ENCODE results near the gene DHX8. TPM values are rescaled to one million over a fixed set of nuclear protein-coding genes. Genes with fewer than 3 reads are reported as not detected.

DHX8 gene
- polyA plus RNA-seq, 1 donor from 2014 or later = 30.4 TPM

GRCh38 chr17:43528319-43528987, 44.7 kb downstream of the DHX8 start:
- H3K27ac Mint-ChIP-seq = no peak overlapping the region
- no peak overlapping the region for H3K4me3 Mint-ChIP-seq
- no peaks in the 10 kb centered on the region for H3K9me3 Mint-ChIP-seq
- no peaks in the 10 kb centered on the region for H3K27me3 Mint-ChIP-seq
- H3K36me3 Mint-ChIP-seq = peaks cover 4% of the 10 kb centered on the region
- H3K4me1 Mint-ChIP-seq = peaks cover 0 to 2% (median 0%) of the 10 kb centered on the region in 3 donors

DNA sequence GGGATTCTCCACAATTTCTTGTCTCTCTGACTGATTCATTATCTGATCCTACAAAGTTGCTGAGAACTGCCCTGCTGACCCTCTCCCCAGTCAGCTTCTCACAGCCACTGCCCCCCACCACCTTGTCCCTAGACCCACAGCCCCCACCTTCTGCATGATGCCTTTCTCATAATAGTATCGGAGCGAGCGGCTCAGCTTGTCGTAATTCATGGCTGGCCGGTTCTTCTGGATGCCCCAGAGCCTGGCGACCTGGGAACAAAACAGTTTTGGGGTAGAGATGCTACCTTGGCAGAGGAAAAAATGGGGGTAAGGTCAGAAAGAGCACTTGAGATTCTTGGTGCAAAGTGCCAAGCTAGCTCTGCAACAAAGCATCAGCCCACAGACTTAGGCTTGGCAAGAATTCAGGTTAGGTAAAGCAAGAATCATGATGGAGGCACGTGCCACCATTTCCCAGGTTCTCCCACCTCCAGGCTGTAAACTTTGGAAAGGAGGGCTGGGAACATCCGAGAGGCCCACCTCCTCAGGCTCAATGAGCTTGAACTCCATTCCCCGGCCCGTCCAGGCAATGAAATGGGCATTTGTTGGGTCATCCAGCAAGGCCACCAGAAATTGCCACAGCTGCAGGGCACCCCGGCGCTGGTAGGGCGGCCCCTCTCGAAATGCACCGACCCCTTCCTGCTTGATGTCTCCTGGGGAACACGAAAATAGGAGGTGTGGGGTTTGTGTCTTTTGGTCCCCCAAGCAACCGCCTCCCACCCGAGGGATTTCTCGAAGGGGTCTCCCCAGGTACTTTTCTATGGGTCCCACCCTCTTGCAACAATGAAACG, 45.4 kb downstream of the DHX8 start:
- H3K4me3 Mint-ChIP-seq = no peak overlapping the region
- peaks cover 0 to 2% (median 0%) of the 10 kb centered on the region in 3 donors for H3K4me1 Mint-ChIP-seq
- no peak overlapping the region for H3K27ac Mint-ChIP-seq
- H3K27me3 Mint-ChIP-seq = no peaks in the 10 kb centered on the region
- peaks cover 4% of the 10 kb centered on the region for H3K36me3 Mint-ChIP-seq
- H3K9me3 Mint-ChIP-seq = no peaks in the 10 kb centered on the region

GRCh38 chr17:43529947-43530287, 46.1 kb downstream of the DHX8 start:
- no peaks in the 10 kb centered on the region for H3K27me3 Mint-ChIP-seq
- H3K36me3 Mint-ChIP-seq = peaks cover 4% of the 10 kb centered on the region

GRCh38 chr17:43530288-43531081, 46.7 kb downstream of the DHX8 start:
- H3K4me3 Mint-ChIP-seq = no peak overlapping the region
- peaks cover 4% of the 10 kb centered on the region for H3K36me3 Mint-ChIP-seq
- H3K27ac Mint-ChIP-seq = no peak overlapping the region
- H3K9me3 Mint-ChIP-seq = no peaks in the 10 kb centered on the region
- no peaks in the 10 kb centered on the region for H3K27me3 Mint-ChIP-seq
- H3K4me1 Mint-ChIP-seq = peaks cover 0 to 2% (median 0%) of the 10 kb centered on the region in 3 donors

More at GRCh38 chr17:43529947-43530287, 46.1 kb downstream of the DHX8 start:
- no peak overlapping the region for H3K27ac Mint-ChIP-seq
- H3K4me1 Mint-ChIP-seq = peaks cover 0 to 2% (median 0%) of the 10 kb centered on the region in 3 donors
- H3K9me3 Mint-ChIP-seq = no peaks in the 10 kb centered on the region
- H3K4me3 Mint-ChIP-seq = no peak overlapping the region

DNA sequence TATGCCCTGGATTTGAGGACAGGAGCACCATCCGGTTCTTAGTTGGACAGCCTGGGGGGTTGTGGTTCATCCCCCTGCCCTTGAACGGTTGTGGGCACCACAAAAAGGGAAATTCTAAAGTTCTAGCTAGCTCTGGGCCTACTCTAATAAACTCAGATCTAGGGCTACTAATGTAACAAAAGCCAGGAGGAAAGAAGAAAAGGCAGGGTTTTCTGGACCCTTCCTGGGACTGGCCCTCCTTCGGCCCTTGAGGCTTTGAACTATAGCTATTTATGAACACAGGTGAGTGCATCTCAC, 47.3 kb downstream of the DHX8 start:
- peaks cover 0 to 2% (median 0%) of the 10 kb centered on the region in 3 donors for H3K4me1 Mint-ChIP-seq

GRCh38 chr17:43531955-43532354, 48.2 kb downstream of the DHX8 start:
- Mint-ChIP-seq H3K36me3 (peaks cover 3% of the 10 kb centered on the region), H3K27me3 (no peaks in the 10 kb centered on the region), H3K27ac (no peak overlapping the region), H3K4me1 (peaks cover 0 to 6% (median 3%) of the 10 kb centered on the region in 3 donors), H3K4me3 (no peak overlapping the region), H3K9me3 (no peaks in the 10 kb centered on the region)

More for the DNA sequence above, 47.3 kb downstream of the DHX8 start:
- Mint-ChIP-seq H3K27ac (no peak overlapping the region), H3K9me3 (no peaks in the 10 kb centered on the region), H3K36me3 (peaks cover 4% of the 10 kb centered on the region), H3K27me3 (no peaks in the 10 kb centered on the region), H3K4me3 (no peak overlapping the region)

DNA sequence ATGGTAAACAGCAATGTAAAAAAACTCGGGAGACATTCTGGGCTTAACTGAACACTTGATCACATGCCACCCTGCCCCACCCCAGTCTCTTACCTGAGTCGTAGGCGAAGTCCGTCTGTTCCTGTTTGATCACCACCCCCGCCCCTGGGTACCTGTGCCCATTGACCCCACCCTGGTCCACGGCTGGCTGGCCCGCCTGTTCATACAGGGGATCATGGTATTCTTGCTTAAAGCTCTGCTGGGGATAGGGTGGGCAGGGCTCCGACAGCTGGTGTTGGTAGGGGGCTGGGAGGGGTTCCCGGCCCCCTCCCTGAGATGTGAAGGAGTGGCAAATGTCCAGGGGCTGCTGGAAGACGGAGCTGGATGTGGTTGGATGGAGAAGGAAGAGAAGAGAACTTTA, 48.8 kb downstream of the DHX8 start:
- H3K4me3 Mint-ChIP-seq = no peak overlapping the region
- no peaks in the 10 kb centered on the region for H3K9me3 Mint-ChIP-seq
- no peaks in the 10 kb centered on the region for H3K27me3 Mint-ChIP-seq
- peaks cover 0 to 6% (median 3%) of the 10 kb centered on the region in 3 donors for H3K4me1 Mint-ChIP-seq
- no peak overlapping the region for H3K27ac Mint-ChIP-seq
- peaks cover 2% of the 10 kb centered on the region for H3K36me3 Mint-ChIP-seq

GRCh38 chr17:43533699-43534098, 49.9 kb downstream of the DHX8 start:
- H3K4me3 Mint-ChIP-seq = no peak overlapping the region
- peaks cover 2% of the 10 kb centered on the region for H3K36me3 Mint-ChIP-seq
- H3K27ac Mint-ChIP-seq = no peak overlapping the region
- H3K9me3 Mint-ChIP-seq = no peaks in the 10 kb centered on the region
- H3K4me1 Mint-ChIP-seq = peaks cover 0 to 6% (median 3%) of the 10 kb centered on the region in 3 donors
- H3K27me3 Mint-ChIP-seq = no peaks in the 10 kb centered on the region

DNA sequence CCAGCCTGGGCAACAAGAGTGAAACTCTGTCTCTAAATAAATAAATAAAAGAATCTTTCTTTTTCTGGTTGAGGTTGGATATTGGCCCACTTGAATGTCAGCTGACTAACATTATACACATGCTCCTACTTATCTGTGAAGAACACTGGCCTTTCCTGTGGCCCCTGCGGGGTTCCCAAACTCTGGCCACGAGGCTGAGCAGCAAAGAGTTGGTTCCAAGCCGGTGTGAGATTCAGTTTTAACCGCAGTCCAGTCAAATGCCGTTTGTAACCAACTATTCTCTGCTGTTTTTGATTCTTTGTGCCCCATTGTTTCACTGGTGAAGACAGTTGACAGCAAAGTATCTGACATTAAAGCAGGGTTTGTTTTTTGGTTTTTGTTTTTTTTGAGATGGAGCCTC, 51.1 kb downstream of the DHX8 start:
- Mint-ChIP-seq H3K4me1 (peaks cover 0 to 6% (median 5%) of the 10 kb centered on the region in 3 donors), H3K36me3 (peaks cover 2% of the 10 kb centered on the region), H3K4me3 (no peak overlapping the region), H3K27ac (no peak overlapping the region), H3K9me3 (no peaks in the 10 kb centered on the region), H3K27me3 (no peaks in the 10 kb centered on the region)

DNA sequence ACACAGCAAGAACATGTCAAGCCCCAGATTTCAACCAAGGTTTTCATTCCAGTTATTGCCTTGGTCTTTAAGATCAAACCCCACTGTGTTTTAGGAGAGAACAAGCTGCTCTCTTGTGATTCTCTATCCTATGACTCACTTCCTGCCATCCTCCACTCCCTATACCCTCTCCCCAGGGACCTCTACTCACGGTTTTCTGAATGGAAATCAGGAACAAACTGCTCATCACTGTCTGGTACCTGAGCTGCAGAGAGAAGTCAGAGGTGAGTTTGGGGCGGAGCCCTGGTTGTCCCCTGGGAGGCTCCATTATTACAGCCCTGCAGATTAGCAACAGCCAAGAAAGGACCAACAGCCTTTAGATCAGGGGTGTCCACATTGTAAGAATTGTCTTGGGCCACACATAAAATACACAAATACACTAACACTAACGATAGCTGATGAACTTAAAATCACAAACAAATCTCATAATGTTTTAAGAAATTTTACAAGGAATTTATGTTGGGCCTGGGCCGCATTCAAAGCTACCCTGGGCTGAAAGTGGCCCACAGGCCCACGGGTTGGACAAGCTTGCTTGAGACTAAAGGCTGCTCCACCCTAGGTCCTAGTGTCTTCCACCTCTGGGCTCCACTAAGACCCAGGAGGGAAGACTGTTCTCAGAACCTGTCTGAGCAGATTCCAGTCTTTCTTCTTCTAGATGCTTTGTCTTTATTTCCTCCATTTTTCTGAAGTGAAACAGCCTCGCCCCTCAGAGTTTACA, 52.6 kb downstream of the DHX8 start:
- H3K9me3 Mint-ChIP-seq = no peaks in the 10 kb centered on the region
- no peaks in the 10 kb centered on the region for H3K36me3 Mint-ChIP-seq
- H3K27ac Mint-ChIP-seq = no peak overlapping the region
- H3K4me3 Mint-ChIP-seq = no peak overlapping the region
- peaks cover 0 to 5% (median 4%) of the 10 kb centered on the region in 3 donors for H3K4me1 Mint-ChIP-seq
- H3K27me3 Mint-ChIP-seq = no peaks in the 10 kb centered on the region

- H3K36me3 Mint-ChIP-seq = no peaks in the 10 kb centered on the region
- H3K27me3 Mint-ChIP-seq = peaks cover 16% of the 10 kb centered on the region
- H3K9me3 Mint-ChIP-seq = no peaks in the 10 kb centered on the region
- H3K27ac Mint-ChIP-seq = no peak overlapping the region
- peaks cover 0 to 8% (median 5%) of the 10 kb centered on the region in 3 donors for H3K4me1 Mint-ChIP-seq
- peak overlapping the region in 1 of 4 donors; percentile 39 for H3K4me3 Mint-ChIP-seq
These were observed 57.3 kb downstream of the DHX8 start for GRCh38 chr17:43540821-43541674.

DNA sequence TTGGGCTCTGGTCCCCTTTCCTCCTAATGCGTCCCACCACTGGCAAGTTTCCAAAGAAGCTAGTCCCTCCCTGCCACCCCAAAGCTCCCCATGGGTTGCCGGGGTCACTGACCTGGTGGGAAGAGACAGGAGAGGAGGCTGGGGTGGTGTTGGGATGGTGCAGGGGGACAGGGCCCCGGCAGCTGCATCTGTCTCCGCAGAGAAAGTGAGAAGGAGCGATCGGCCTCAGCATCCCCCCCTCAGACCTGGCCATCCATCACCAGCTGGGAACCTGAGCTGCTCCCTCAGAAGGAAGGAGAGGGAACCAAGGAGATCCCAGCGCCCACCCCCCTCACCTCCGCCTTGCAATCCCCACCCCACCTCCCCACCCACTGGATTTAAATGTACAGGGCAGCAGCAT, 59.1 kb downstream of the DHX8 start:
- H3K27me3 Mint-ChIP-seq = peaks cover 28% of the 10 kb centered on the region
- no peaks in the 10 kb centered on the region for H3K36me3 Mint-ChIP-seq

GRCh38 chr17:43543300-43543699, 59.5 kb downstream of the DHX8 start:
- no peaks in the 10 kb centered on the region for H3K36me3 Mint-ChIP-seq
- peaks cover 9 to 16% (median 16%) of the 10 kb centered on the region in 3 donors for H3K4me1 Mint-ChIP-seq
- H3K4me3 Mint-ChIP-seq = peak overlapping the region in 1 of 4 donors; percentile 79
- H3K9me3 Mint-ChIP-seq = no peaks in the 10 kb centered on the region
- peak overlapping the region in 1 of 3 donors; percentile 69 for H3K27ac Mint-ChIP-seq
- H3K27me3 Mint-ChIP-seq = peaks cover 30% of the 10 kb centered on the region

More for the DNA sequence above, 59.1 kb downstream of the DHX8 start:
- Mint-ChIP-seq H3K4me1 (peaks cover 9 to 16% (median 15%) of the 10 kb centered on the region in 3 donors), H3K9me3 (no peaks in the 10 kb centered on the region), H3K4me3 (peak overlapping the region in 1 of 4 donors; percentile 54), H3K27ac (no peak overlapping the region)
